ENCODE results near the gene CD6.

The CD6 gene

DNA sequence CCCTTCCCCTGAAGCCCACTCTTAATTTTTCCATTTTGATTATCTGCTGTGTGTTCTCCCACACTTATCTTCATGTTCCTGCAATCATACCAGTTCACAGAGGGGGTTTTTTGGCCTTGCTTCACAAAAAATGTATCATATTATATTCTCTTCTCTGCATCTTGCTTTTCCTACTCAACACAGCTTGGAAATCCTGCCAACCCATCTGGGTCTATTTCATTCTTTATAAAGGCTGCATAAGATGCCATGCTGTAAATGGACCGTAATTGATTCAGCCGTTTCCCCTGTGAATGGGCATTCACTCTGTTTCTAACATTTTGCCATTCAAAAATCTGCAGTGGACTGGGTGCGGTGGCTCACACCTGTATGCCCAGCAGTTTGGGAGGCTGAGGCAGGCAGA lies 30.5 kb downstream of the CD6 start:
- Histone ChIP-seq H2AFZ (ENCODE audit: low read length) (no peak overlapping the region), H4K8ac (ENCODE audit: low read depth, low read length) (no peak overlapping the region), H2AK5ac (ENCODE audit: low read depth, low read length) (no peak overlapping the region), H3K27ac (replicated peaks; ENCODE audit: low read length) (no peak overlapping the region), H2BK15ac (ENCODE audit: low read length) (no peak overlapping the region), H3K36me3 (replicated peaks in 1 of 2; ENCODE audit: control insufficient read depth in 2 of 2, insufficient read depth in 2 of 2, low read length in 2 of 2) (no peaks in the 10 kb centered on the region), H3K4me1 (ENCODE audit: control insufficient read depth in 2 of 2, insufficient read depth in 1 of 2, low read depth in 1 of 2, low read length in 2 of 2) (peaks cover 6 to 7% of the 10 kb centered on the region in 2 donors), H3K79me1 (ENCODE audit: low read depth, low read length) (no peaks in the 10 kb centered on the region), H3K4ac (ENCODE audit: low read length) (no peak overlapping the region), H3K18ac (ENCODE audit: low read length) (no peak overlapping the region), H3K23ac (ENCODE audit: low read depth, low read length, poor library complexity) (no peak overlapping the region), H3K9me3 (replicated peaks in 1 of 2; ENCODE audit: control insufficient read depth in 2 of 2, insufficient read depth in 1 of 2, low read depth in 1 of 2, low read length in 2 of 2) (no peaks in the 10 kb centered on the region), H3K14ac (ENCODE audit: low read length) (no peak overlapping the region), H2BK12ac (ENCODE audit: low read length) (no peak overlapping the region), H3K9ac (ENCODE audit: low read depth, low read length, poor library complexity) (no peak overlapping the region), H4K91ac (ENCODE audit: low read depth, low read length, poor library complexity) (no peak overlapping the region), H2BK5ac (ENCODE audit: low read length) (no peak overlapping the region), H2BK120ac (ENCODE audit: low read depth, low read length) (no peak overlapping the region), H3K4me3 (ENCODE audit: low read length in 2 of 2) (no peak overlapping the region), H3K4me2 (ENCODE audit: insufficient read depth, low read length, poor library complexity, severe bottlenecking) (no peak overlapping the region), H3K27me3 (ENCODE audit: control insufficient read depth in 3 of 3, insufficient read depth in 3 of 3, low read depth in 1 of 3, low read length in 3 of 3) (peaks cover 0 to 45% (median 9%) of the 10 kb centered on the region in 3 experiments)
- WGBS, 2 donors (ENCODE audit: extremely low coverage in 2 of 2, insufficient read length in 2 of 2, insufficient replicate concordance in 1 of 2), result no CpG with 5 or more reads among the region's 3 CpGs
- DNase-seq (ENCODE audit: low spot score), result no peak

DNA sequence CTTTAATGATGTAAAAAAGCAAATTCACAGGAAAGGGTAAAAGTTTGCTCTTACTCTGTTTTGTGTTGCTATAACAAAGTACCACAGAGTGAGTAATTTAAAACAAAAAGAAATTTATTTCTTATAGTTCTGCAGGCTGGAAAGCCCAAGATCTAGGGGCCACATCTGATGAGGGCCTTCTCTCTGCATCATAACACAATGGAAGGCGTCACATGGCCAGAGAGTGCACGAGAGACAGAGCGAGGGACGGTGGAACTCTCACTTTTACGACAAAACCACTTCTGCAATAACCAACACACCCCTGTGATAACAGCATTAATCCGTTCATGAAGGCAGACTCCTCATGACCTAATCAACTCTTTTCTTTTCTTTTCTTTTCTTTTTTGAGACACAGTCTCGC lies 31.1 kb downstream of the CD6 start:
- no peak for DNase-seq (ENCODE audit: low spot score)
- no peaks in the 10 kb centered on the region for H3K9me3 ChIP-seq (replicated peaks in 1 of 2; ENCODE audit: control insufficient read depth in 2 of 2, insufficient read depth in 1 of 2, low read depth in 1 of 2, low read length in 2 of 2)
- no peaks in the 10 kb centered on the region for H3K79me1 ChIP-seq (ENCODE audit: low read depth, low read length)
- H2AK5ac ChIP-seq (ENCODE audit: low read depth, low read length), result no peak overlapping the region
- H3K27me3 ChIP-seq (ENCODE audit: control insufficient read depth in 3 of 3, insufficient read depth in 3 of 3, low read depth in 1 of 3, low read length in 3 of 3), result peaks cover 0 to 51% (median 16%) of the 10 kb centered on the region in 3 experiments
- no peak overlapping the region for H3K4me3 ChIP-seq (ENCODE audit: low read length in 2 of 2)
- H2BK15ac ChIP-seq (ENCODE audit: low read length), result no peak overlapping the region
- no peak overlapping the region for H3K18ac ChIP-seq (ENCODE audit: low read length)
- H4K8ac ChIP-seq (ENCODE audit: low read depth, low read length), result no peak overlapping the region
- H3K27ac ChIP-seq (replicated peaks; ENCODE audit: low read length), result no peak overlapping the region
- H2AFZ ChIP-seq (ENCODE audit: low read length), result no peak overlapping the region
- peaks cover 7 to 8% of the 10 kb centered on the region in 2 donors for H3K4me1 ChIP-seq (ENCODE audit: control insufficient read depth in 2 of 2, insufficient read depth in 1 of 2, low read depth in 1 of 2, low read length in 2 of 2)
- H2BK120ac ChIP-seq (ENCODE audit: low read depth, low read length), result no peak overlapping the region
- H3K4ac ChIP-seq (ENCODE audit: low read length), result no peak overlapping the region
- H2BK12ac ChIP-seq (ENCODE audit: low read length), result no peak overlapping the region
- H3K36me3 ChIP-seq (replicated peaks in 1 of 2; ENCODE audit: control insufficient read depth in 2 of 2, insufficient read depth in 2 of 2, low read length in 2 of 2), result no peaks in the 10 kb centered on the region
- H3K23ac ChIP-seq (ENCODE audit: low read depth, low read length, poor library complexity), result no peak overlapping the region
- no peak overlapping the region for H2BK5ac ChIP-seq (ENCODE audit: low read length)
- H3K9ac ChIP-seq (ENCODE audit: low read depth, low read length, poor library complexity), result no peak overlapping the region
- no peak overlapping the region for H3K4me2 ChIP-seq (ENCODE audit: insufficient read depth, low read length, poor library complexity, severe bottlenecking)
- H4K91ac ChIP-seq (ENCODE audit: low read depth, low read length, poor library complexity), result no peak overlapping the region
- no CpG with 5 or more reads among the region's 7 CpGs for WGBS, 2 donors (ENCODE audit: extremely low coverage in 2 of 2, insufficient read length in 2 of 2, insufficient replicate concordance in 1 of 2)
- H3K14ac ChIP-seq (ENCODE audit: low read length), result no peak overlapping the region

DNA sequence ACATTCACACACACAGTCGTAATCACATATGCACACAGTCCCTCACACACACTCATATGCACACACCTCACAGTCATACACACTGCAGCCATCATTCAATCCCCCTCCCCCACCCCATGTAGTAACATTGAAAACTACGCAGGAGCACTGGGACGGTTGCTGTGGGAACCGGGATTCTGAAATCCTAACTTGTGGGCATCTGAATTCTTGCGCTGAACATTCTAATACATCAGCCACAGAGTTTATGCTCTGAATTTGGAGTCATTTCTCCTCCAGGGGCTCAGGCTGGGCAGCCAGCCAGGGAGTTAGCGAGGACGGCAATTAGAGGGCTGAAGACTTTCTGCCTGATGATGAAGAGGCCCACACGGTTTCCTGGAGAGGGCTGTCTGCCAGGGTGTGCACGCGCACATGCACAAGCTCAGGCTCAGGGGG lies 32.7 kb downstream of the CD6 start:
- Histone ChIP-seq H2BK120ac (ENCODE audit: low read depth, low read length) (no peak overlapping the region), H2BK5ac (ENCODE audit: low read length) (no peak overlapping the region), H3K23ac (ENCODE audit: low read depth, low read length, poor library complexity) (no peak overlapping the region), H3K4ac (ENCODE audit: low read length) (no peak overlapping the region), H3K4me1 (ENCODE audit: control insufficient read depth in 2 of 2, insufficient read depth in 1 of 2, low read depth in 1 of 2, low read length in 2 of 2) (peaks cover 8 to 10% of the 10 kb centered on the region in 2 donors), H3K4me2 (ENCODE audit: insufficient read depth, low read length, poor library complexity, severe bottlenecking) (no peak overlapping the region), H3K18ac (ENCODE audit: low read length) (no peak overlapping the region), H2BK12ac (ENCODE audit: low read length) (no peak overlapping the region), H3K4me3 (ENCODE audit: low read length in 2 of 2) (no peak overlapping the region), H4K8ac (ENCODE audit: low read depth, low read length) (no peak overlapping the region), H2AK5ac (ENCODE audit: low read depth, low read length) (no peak overlapping the region), H3K9ac (ENCODE audit: low read depth, low read length, poor library complexity) (no peak overlapping the region), H3K79me1 (ENCODE audit: low read depth, low read length) (no peaks in the 10 kb centered on the region), H4K91ac (ENCODE audit: low read depth, low read length, poor library complexity) (no peak overlapping the region), H2AFZ (ENCODE audit: low read length) (no peak overlapping the region), H3K36me3 (replicated peaks in 1 of 2; ENCODE audit: control insufficient read depth in 2 of 2, insufficient read depth in 2 of 2, low read length in 2 of 2) (no peaks in the 10 kb centered on the region), H3K14ac (ENCODE audit: low read length) (no peak overlapping the region), H3K27me3 (ENCODE audit: control insufficient read depth in 3 of 3, insufficient read depth in 3 of 3, low read depth in 1 of 3, low read length in 3 of 3) (peaks cover 0 to 58% (median 31%) of the 10 kb centered on the region in 3 experiments), H3K9me3 (replicated peaks in 1 of 2; ENCODE audit: control insufficient read depth in 2 of 2, insufficient read depth in 1 of 2, low read depth in 1 of 2, low read length in 2 of 2) (no peaks in the 10 kb centered on the region), H2BK15ac (ENCODE audit: low read length) (no peak overlapping the region), H3K27ac (replicated peaks; ENCODE audit: low read length) (no peak overlapping the region)
- WGBS, 2 donors (ENCODE audit: extremely low coverage in 2 of 2, insufficient read length in 2 of 2, insufficient replicate concordance in 1 of 2), result no CpG with 5 or more reads among the region's 10 CpGs
- DNase-seq (ENCODE audit: low spot score), result no peak

DNA sequence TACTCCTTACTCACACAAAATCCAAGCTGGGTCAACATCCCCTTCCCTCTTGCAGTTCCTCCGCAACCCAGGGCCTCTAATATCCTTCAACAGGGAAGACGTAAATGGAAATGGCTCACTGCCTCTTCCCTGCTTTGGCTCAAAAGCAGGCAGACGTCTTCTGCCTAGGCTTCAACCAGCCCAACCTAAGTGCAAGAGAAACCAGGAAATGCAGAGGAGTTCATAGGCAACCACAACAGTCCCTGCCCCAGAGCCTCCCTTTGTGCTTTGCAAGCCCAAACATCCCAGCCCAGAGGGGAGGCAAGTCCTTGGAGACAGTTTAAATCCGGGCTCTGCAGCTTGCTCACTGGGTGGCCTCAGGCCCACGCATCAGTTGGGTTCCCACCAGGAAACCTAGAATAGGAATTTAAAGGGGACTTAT lies 33.3 kb downstream of the CD6 start:
- Histone ChIP-seq H3K18ac (ENCODE audit: low read length) (no peak overlapping the region), H2AFZ (ENCODE audit: low read length) (no peak overlapping the region), H4K8ac (ENCODE audit: low read depth, low read length) (no peak overlapping the region), H3K4me1 (ENCODE audit: control insufficient read depth in 2 of 2, insufficient read depth in 1 of 2, low read depth in 1 of 2, low read length in 2 of 2) (peaks cover 8 to 10% of the 10 kb centered on the region in 2 donors), H3K27ac (replicated peaks; ENCODE audit: low read length) (no peak overlapping the region), H3K36me3 (replicated peaks in 1 of 2; ENCODE audit: control insufficient read depth in 2 of 2, insufficient read depth in 2 of 2, low read length in 2 of 2) (no peaks in the 10 kb centered on the region), H3K9me3 (replicated peaks in 1 of 2; ENCODE audit: control insufficient read depth in 2 of 2, insufficient read depth in 1 of 2, low read depth in 1 of 2, low read length in 2 of 2) (no peaks in the 10 kb centered on the region), H3K4me2 (ENCODE audit: insufficient read depth, low read length, poor library complexity, severe bottlenecking) (no peak overlapping the region), H3K27me3 (ENCODE audit: control insufficient read depth in 3 of 3, insufficient read depth in 3 of 3, low read depth in 1 of 3, low read length in 3 of 3) (peaks cover 0 to 63% (median 36%) of the 10 kb centered on the region in 3 experiments), H2AK5ac (ENCODE audit: low read depth, low read length) (peak overlapping the region; percentile 0), H2BK120ac (ENCODE audit: low read depth, low read length) (no peak overlapping the region), H2BK5ac (ENCODE audit: low read length) (no peak overlapping the region), H3K4me3 (ENCODE audit: low read length in 2 of 2) (no peak overlapping the region), H3K9ac (ENCODE audit: low read depth, low read length, poor library complexity) (no peak overlapping the region), H4K91ac (ENCODE audit: low read depth, low read length, poor library complexity) (no peak overlapping the region), H3K14ac (ENCODE audit: low read length) (no peak overlapping the region), H3K4ac (ENCODE audit: low read length) (no peak overlapping the region), H3K23ac (ENCODE audit: low read depth, low read length, poor library complexity) (no peak overlapping the region), H3K79me1 (ENCODE audit: low read depth, low read length) (no peaks in the 10 kb centered on the region), H2BK12ac (ENCODE audit: low read length) (no peak overlapping the region), H2BK15ac (ENCODE audit: low read length) (no peak overlapping the region)
- no peak for DNase-seq (ENCODE audit: low spot score)
- no CpG with 5 or more reads among the region's 5 CpGs for WGBS, 2 donors (ENCODE audit: extremely low coverage in 2 of 2, insufficient read length in 2 of 2, insufficient replicate concordance in 1 of 2)

All from neuronal stem cell (in vitro differentiated cells).